H1 (cell line): Measurements from ENCODE around the gene UBL4B. TPM values are rescaled to one million over a fixed set of nuclear protein-coding genes. Genes with fewer than 3 reads are reported as not detected.

ENCODE experiments used
- ATF3 ChIP-seq: IDR thresholded peaks from 2 replicates; pipeline ENCODE4 v1.6.1; 2011; ENCODE audit warnings: low read depth, mild to moderate bottlenecking, low read length; ENCODE audit not compliant: insufficient read depth
- NANOG ChIP-seq: IDR thresholded peaks from 2 replicates; pipeline ENCODE4 v1.6.1; 2011; ENCODE audit warnings: low read length, low read depth, mild to moderate bottlenecking, inconsistent platforms; ENCODE audit not compliant: insufficient read depth, poor library complexity, severe bottlenecking
- RAD21 ChIP-seq, 2 experiments: IDR thresholded peaks in 1 of 2; conservative IDR thresholded peaks in 1 of 2; 2 replicates each; pipeline ENCODE4 v1.6.1; 2011; ENCODE audit warnings: low read depth in 2 of 2, low read length in 2 of 2, improper control_type of control experiment in 1 of 2, inconsistent platforms in 1 of 2, mild to moderate bottlenecking in 1 of 2, moderate library complexity in 1 of 2
- SIRT6 ChIP-seq: IDR thresholded peaks from one replicate; pipeline ENCODE4 v1.7.1; 2012; ENCODE audit warnings: low read length, inconsistent platforms
- SP4 ChIP-seq: IDR thresholded peaks from 2 replicates; pipeline ENCODE4 v1.6.1; 2012; ENCODE audit warnings: low read length, inconsistent platforms
- polyA plus RNA-seq, 7 experiments: library from polyadenylated mRNA; depleted of rRNA in 3 of 7; stranded (reverse) in 5 of 7; unstranded in 2 of 7; fragments of >200 nt in 5 of 7; fragments of 200-250 nt in 2 of 7; gene quantifications; 1 replicate in 5 of 7; 2 replicates in 1 of 7; 4 replicates in 1 of 7; pipeline versions ENCODE4 v1.2.1 to v1.2.3, GENCODE V29; 2011 to 2013; ENCODE audit warnings: missing spikeins in 2 of 7, mixed read lengths in 2 of 7
- total RNA-seq: library from RNA; stranded (reverse); fragmentation: NEBNext Ultra II Directional; extraction: Animal tissue kit (Norgen Biotek cat#: 25700); gene quantifications from 2 replicates; pipeline ENCODE4 v1.2.1, GENCODE V29; 2021

The UBL4B gene
- total and polyA plus RNA-seq, 2 of the 8 experiments (the other 6 are each of a cell fraction or from before 2014, with no cell fraction given) = 0.11 TPM; not detected in 1

- TF ChIP-seq RAD21 (IDR thresholded peaks at IDR 0.05 in 1 of 2, conservative IDR thresholded peaks at IDR 0.05 in 1 of 2; ENCODE audit: low read depth in 2 of 2, low read length in 2 of 2) (no peak), SP4 (no peak), ATF3 (no peak), SIRT6 (no peak), NANOG (no peak)
- TF ChIP-seq, all 59 proteins: peak for 0
These were observed 1.3 kb downstream of the UBL4B start (continued) for GRCh38 chr1:110113551-110113950.
